HTR-8/SVneo (cell line): ENCODE measurements around the gene SAP30BP.
A peak's percentile ranks its signal among the peaks of the same experiment; 100 is the strongest.

Source experiments
- DNase-seq: peaks from one replicate; pipeline ENCODE4 v3.0.0; 2011; ENCODE audit warnings: low spot score, mixed read lengths; ENCODE audit not compliant: insufficient read length
- FAIRE-seq: peaks from 2 replicates; lab custom pipeline; 2011; peaks lifted over from hg19 to GRCh38; lab: Jason Lieb, UNC

The SAP30BP gene

GRCh38 chr17:75704963-75705875 lies 38.1 kb downstream of the SAP30BP start:
- no peak for FAIRE-seq
- no peak for DNase-seq

DNA sequence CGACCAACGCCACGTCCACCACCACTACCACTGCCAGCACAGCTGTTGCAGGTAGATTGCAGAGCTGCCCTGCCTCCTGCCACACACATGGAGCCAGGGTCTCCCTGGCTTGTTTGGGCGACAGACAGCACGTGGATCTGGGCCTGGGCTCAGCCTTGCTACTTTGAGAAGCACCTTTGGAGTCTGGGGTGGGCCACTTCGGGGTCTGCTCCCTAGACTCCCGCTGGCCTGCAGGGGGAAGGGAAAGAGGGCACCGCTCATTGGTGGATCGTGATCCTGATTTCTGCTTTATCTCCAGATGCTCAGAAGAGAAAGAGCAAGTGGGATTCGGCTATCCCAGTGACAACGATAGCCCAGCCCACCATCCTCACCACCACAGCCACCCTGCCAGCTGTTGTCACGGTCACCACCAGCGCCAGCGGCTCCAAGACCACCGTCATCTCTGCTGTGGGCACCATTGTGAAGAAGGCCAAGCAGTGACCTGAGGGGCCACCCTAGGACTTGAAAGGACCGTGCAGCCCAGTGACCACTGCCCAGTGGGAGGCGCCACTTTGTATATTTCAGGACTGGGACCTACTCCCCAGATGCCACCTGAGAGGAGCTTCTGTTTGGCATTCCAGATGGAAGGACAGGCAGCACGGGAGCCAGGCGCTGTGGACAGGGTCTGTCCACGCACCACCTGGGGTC lies 39.0 kb downstream of the SAP30BP start:
- no peak for FAIRE-seq
- no peak for DNase-seq

DNA sequence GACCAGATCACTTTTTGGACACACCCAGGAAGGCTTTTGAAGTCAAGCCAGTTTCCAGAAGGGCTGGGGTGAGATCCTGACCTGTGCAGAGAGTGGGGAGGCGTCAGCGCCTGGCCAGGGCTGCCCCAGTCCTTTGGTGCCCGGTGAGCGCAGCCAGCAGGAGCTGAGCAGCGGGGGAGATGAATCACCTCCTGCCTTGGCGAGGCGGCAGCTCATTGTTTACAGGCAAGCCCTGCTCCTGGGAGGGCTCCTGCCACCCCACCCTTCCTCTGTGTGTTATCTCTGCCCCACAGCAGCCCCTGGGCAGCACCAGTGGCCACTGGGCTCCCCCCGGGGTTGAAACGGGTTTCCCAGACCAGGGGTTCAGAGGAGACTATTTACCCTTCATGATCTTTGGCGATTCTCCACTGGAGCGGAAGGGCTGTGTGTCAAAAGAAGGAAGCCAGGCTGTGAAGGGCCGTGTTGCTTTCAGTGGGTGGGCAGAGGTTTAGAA lies 40.0 kb downstream of the SAP30BP start:
- no peak for DNase-seq
- no peak for FAIRE-seq

DNA sequence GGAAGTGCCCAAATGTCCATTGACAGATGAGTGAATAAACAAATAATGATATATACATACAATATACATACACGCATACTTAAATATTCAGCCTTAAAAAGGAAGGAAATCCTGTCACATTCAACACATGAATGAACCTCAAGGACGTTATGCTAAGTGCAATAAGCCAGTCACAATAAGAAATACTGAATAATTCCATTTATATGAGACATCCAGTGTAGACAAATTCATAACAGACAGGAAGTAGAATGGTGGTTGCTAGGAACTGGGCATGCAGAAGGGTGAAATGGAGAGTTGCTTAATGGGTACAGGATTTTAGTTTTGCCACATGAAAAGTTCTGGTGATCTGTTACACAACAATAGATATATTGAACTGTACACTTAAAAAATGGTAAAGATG lies 45.3 kb downstream of the SAP30BP start:
- DNase-seq (no peak), FAIRE-seq (peak; percentile 20)

DNA sequence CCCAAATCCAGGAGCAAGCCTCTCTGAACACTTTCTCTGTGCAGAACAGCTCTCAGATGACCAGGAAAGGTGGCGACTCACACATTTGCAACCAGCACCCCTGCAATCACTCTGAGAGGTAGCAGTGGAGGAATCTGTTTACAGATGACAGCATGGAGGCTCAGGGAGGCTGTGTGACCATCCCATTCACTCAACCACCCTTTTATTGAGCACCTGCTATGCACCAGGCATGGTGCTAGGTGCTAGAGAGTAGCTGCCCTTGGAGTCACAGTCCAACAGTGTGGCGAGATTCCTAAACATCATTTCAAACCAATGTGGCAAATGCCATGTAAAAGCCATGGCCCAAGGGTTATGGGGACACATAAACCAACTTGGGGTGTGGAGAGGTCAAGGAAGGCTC lies 52.6 kb downstream of the SAP30BP start:
- DNase-seq (no peak), FAIRE-seq (peak; percentile 26)

GRCh38 chr17:75720656-75721462 lies 53.7 kb downstream of the SAP30BP start, which contains the start of gene ITGB4:
ITGB4 (plus strand) TSS chr17:75721459; CDS start chr17:75724704, 3,245 bp downstream.
- DNase-seq = peak; percentile 82
- peak; percentile 51 for FAIRE-seq

GRCh38 chr17:75721463-75722011 lies 54.4 kb downstream of the SAP30BP start:
- FAIRE-seq (no peak), DNase-seq (no peak)

DNA sequence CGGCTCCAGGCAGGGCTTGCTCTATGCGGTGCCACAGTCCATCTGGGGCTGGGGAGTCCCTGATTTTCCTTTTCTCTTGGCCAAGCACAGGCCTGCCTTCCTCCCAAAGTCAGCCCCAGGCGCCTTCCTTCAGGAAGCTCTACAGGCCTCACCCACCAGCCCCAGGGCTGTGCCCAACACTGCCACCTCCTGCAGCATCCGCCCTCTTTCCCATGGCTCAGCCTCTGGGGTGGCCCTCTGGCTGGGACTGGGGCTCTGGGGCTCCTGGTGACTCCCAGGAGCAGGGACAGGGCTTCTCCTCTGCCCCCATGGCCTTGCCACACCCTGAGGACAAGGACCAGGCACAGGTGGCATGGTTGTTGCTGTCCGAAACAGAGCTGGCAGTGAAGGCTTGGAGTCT lies 54.9 kb downstream of the SAP30BP start:
- DNase-seq = no peak
- FAIRE-seq = no peak

DNA sequence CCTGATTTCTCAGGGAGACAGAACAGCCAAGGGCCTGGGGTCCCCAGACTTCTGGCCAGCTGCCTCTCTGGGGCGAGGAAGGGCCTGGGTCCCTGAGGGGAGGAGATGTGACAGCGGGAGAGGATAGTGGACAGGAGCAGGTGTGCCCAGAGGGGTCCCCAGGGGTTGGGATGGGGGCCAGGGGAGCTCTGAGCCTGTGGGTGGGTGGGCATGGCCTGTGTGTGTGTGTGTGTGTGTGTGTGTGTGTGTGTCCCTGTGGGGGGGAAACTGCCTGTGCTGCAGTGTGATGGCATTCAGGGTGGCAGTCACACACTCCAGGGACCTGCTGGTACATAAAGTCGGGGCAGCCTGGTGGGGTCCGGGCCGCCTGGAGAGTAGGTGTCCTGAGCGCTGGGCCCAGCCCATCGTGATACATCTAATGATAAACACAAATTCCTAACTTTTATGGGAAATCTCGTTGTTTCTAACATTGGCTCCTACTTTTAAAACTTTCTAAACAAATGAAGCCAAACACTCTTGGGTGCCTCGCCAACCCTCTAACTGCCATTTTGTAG lies 55.5 kb downstream of the SAP30BP start:
- FAIRE-seq (no peak), DNase-seq (no peak)

DNA sequence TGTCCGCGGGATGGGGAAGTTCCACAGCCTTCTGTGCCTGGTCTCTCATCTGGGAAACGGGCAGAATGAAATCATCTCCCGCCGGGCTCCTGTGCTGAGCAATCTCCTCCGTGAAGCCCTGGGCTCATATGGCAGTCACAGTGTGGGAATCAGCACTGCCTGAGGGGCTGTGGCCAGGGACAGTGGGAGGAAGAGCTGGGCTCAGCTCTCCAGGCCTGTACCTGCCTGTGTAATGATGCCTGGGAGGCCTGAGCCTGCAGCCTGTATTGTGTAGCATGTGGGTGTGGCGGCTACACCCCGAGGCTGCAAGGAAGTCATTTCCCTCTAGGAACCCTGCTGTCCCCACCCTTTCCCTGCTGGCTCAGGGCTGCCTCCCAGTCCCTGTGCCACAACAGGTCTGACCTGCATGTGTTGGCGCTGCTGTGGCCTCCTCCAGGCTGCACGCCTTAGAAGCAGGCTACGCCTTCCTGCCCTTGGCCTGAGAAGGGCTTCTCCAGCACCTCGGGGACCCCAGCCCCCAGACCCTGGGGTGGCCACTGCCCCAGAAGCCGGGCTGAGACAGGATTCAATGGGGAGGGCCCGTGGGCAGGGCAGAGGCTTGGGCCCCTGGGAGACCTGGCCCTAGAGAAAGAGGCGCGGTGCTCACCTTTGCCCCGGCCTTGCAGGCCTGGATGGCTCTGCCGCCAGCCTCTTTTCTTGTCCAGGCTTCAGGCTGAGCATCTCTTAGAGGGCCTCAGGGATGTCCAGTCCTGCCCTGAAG lies 56.2 kb downstream of the SAP30BP start:
- DNase-seq (no peak), FAIRE-seq (no peak)

DNA sequence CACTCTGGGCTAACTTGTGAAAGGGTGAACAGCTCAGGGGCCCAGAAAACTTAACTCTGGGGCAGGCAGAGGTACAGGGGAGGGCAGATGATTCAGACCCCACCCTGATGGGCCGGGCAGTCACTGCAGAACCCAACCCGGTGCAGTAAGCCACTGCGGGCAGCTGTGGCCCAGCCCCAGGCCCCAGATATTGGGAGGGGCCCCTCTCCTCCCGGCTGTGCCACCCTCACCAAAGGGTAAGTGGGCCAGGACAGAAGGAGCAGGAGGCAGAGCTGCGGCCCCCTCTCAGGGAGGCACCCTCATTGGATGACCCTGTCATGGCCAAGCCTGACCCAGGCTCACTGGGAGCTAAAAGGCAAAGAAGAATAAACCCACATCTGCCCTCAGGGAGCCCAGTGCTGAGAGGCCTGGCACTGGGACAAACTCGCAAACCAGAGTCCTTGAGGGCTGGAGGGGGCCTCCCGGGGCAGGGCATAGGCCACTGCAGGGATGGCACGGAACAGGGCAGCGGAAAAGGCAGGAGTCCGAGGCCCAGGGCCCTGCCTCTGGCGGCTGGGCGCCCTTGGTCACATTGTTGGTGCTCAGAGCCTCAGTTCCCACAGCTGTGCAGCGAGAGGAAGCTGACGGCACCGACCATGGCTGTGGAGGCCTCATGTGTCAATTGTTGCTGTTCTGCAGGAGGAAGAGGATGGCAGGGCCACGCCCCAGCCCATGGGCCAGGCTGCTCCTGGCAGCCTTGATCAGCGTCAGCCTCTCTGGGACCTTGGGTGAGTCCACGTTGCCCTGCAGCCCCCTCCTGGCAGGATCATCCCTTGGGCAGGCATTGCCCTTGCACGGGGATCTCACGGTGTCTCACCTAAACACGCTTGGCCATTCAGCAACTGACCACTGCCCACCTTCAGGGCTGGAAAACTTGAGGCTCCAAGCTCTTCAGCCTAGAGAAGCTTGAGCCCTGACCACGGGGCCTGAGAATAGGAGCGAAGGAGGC lies 57.2 kb downstream of the SAP30BP start:
- no peak for DNase-seq

DNA sequence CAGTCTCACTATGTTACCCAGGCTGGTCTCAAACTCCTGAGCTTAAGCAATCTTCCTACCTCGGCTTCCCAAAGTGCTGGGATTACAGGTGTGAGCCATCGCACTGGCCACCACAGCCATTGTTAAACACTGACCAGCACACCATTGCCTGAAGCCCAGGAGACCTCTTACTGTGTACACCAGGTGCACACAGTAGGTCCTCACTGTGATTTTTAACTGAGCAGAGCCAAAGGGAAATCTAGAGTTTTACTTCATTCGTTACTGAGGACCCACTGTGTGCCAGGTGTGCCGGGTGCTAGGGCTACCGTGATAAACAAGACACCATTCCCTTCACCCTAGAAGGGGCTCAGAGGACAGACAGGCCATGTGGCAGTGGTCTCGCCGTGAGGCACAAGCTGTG lies 58.4 kb downstream of the SAP30BP start:
- DNase-seq (no peak), FAIRE-seq (no peak)

More for the DNA sequence above, 57.2 kb downstream of the SAP30BP start:
- FAIRE-seq = no peak

DNA sequence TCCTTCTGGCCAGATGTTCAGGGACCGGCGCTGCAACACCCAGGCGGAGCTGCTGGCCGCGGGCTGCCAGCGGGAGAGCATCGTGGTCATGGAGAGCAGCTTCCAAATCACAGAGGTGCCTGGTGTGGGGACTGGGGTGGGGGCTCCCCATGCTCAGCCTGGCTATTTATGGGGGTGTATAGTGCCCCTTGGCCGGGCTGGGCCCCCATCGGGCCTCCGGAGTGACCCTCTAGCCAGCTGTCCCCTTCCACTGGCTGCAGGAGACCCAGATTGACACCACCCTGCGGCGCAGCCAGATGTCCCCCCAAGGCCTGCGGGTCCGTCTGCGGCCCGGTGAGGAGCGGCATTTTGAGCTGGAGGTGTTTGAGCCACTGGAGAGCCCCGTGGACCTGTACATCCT lies 60.3 kb downstream of the SAP30BP start:
- no peak for FAIRE-seq

DNA sequence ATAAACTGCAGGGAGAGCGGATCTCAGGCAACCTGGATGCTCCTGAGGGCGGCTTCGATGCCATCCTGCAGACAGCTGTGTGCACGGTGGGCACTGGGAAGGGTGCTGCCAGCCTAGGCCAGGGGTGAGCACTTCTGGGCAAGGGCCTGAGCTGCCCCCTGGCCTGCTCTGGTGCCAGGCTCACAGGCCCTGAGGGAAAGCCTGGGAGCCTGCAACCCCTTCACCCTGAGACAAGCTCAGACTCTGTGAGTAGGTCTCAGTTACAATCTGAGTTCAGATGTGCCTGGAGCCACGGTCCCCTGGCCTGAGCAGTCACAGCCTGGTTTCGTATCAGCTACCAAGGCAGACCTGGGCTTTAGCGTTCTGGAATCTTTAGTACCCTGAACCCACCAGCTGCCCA lies 62.2 kb downstream of the SAP30BP start:
- FAIRE-seq (no peak), DNase-seq (no peak)

More for the DNA sequence above, 60.3 kb downstream of the SAP30BP start:
- DNase-seq = no peak

DNA sequence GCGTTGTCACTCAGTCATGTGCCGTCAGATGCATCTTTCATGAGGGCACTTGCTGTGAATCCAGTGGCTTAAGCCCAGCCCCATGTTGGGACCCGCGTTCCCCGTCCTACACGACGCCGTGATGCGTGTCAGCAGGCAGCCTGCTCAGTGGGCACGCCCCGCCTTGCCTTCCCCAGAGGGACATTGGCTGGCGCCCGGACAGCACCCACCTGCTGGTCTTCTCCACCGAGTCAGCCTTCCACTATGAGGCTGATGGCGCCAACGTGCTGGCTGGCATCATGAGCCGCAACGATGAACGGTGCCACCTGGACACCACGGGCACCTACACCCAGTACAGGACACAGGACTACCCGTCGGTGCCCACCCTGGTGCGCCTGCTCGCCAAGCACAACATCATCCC lies 62.9 kb downstream of the SAP30BP start:
- no peak for FAIRE-seq
- DNase-seq = no peak

- no peak for DNase-seq
- no peak for FAIRE-seq
These were observed 64.1 kb downstream of the SAP30BP start for GRCh38 chr17:75731086-75731715.

DNA sequence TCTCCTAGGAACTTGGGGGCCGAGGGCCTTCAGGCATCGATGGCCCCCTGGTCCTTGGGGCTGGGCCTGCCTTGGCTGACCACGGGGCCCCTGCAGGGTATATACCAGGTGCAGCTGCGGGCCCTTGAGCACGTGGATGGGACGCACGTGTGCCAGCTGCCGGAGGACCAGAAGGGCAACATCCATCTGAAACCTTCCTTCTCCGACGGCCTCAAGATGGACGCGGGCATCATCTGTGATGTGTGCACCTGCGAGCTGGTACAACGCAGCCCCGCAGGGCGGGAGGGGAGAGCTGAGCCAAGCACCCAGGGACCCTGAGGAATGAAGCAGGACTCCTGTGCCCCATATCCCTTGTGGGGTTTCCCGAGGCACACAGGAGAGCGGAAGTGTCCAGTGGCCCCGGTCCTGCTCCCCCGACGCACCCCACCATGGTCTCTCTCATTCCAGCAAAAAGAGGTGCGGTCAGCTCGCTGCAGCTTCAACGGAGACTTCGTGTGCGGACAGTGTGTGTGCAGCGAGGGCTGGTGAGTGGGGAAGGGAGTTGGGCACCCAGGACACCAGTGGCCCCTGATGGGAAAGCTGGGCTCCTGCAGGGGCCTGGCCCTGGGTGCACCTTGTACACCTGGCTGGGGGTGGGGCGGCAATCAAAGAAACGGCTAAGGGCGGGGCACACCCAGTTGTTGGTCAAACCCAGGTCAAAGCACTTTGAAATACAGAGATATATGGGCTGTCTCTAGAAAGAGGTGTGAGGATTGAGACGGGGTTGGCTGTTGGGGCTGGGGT lies 64.8 kb downstream of the SAP30BP start:
- FAIRE-seq (no peak), DNase-seq (no peak)
